ENCODE data around the gene APOL1.
"Not testable (repeated sequence)": the region's sequence is repeated elsewhere in the genome, so short reads cannot be mapped to it uniquely, and the experiment has no call there.

APOL1 gene

GRCh38 chr22:36226189-36226588, 26.7 kb upstream of the APOL1 start:
- no peak for DNase-seq

- DNase-seq = no peak
These were observed 25.5 kb upstream of the APOL1 start for GRCh38 chr22:36227396-36227795.

GRCh38 chr22:36227806-36228205, 25.1 kb upstream of the APOL1 start:
- no peak for DNase-seq

- not testable (repeated sequence) for DNase-seq
These were observed 24.6 kb upstream of the APOL1 start for GRCh38 chr22:36228369-36228768.

GRCh38 chr22:36228944-36229343, 24.0 kb upstream of the APOL1 start:
- no peak for DNase-seq

GRCh38 chr22:36229649-36230048, 23.3 kb upstream of the APOL1 start:
- DNase-seq = not testable (repeated sequence)

- DNase-seq = not testable (repeated sequence)
These were observed 21.9 kb upstream of the APOL1 start for GRCh38 chr22:36231051-36231450.

GRCh38 chr22:36232715-36233401, 20.1 kb upstream of the APOL1 start:
- no peak for DNase-seq

GRCh38 chr22:36233796-36234195, 19.1 kb upstream of the APOL1 start:
- no peak for DNase-seq

- DNase-seq = no peak
These were observed 18.7 kb upstream of the APOL1 start for GRCh38 chr22:36234213-36234612.

- DNase-seq = no peak
These were observed 18.0 kb upstream of the APOL1 start for GRCh38 chr22:36234919-36235318.

GRCh38 chr22:36235585-36235984, 17.3 kb upstream of the APOL1 start:
- DNase-seq = no peak

GRCh38 chr22:36236388-36237319, 16.3 kb upstream of the APOL1 start:
- DNase-seq = no peak

- no peak for DNase-seq
These were observed 15.2 kb upstream of the APOL1 start for GRCh38 chr22:36237462-36238372.

GRCh38 chr22:36238373-36239149, 14.4 kb upstream of the APOL1 start:
- no peak for DNase-seq

GRCh38 chr22:36239150-36239400, 13.9 kb upstream of the APOL1 start:
- no peak for DNase-seq

- peak; percentile 73 for DNase-seq
These were observed 13.3 kb upstream of the APOL1 start, which contains the start of gene APOL2 for GRCh38 chr22:36239401-36240171. APOL2 (minus strand) TSS chr22:36239527; CDS start chr22:36233162, 6,365 bp downstream.

- DNase-seq = no peak
These were observed 8.9 kb upstream of the APOL1 start for GRCh38 chr22:36243986-36244385.

GRCh38 chr22:36244522-36245391, 8.2 kb upstream of the APOL1 start:
- DNase-seq = no peak

- no peak for DNase-seq
These were observed 7.1 kb upstream of the APOL1 start for GRCh38 chr22:36245805-36246356.

Measured in activated T-cell treated with anti-CD3 and anti-CD28 coated beads for 4 hours (primary cell).